ENCODE results near the gene PRKCE. TPM values are rescaled to one million over a fixed set of nuclear protein-coding genes. Genes with fewer than 3 reads are reported as not detected.

The PRKCE gene
- total RNA-seq, 1 experiment from 2014 or later, result 14.8 TPM

- no peaks in the 10 kb centered on the region for H3K9me3 ChIP-seq (ENCODE audit: control insufficient read depth in 1 of 2, insufficient read depth in 1 of 2, low read depth in 1 of 2, low read length in 2 of 2)
- peaks cover 0 to 8% of the 10 kb centered on the region in 2 experiments; a peak in 1 of 4 replicates for H3K4me1 ChIP-seq (ENCODE audit: control insufficient read depth in 1 of 2, insufficient read depth in 2 of 2, low read length in 2 of 2)
- ChIA-PET CTCF (no interaction called here), RAD21 (ENCODE audit: low non-redundant PET in 1 of 2, low total read pairs in 2 of 2, uncharacterized antibody in 2 of 2, unreplicated experiment in 2 of 2) (no interaction called here), POLR2A (no interaction called here)
- no TSS peak for BruUV-seq (replicated peaks)
- ATAC-seq (no peak), DNase-seq (ENCODE audit: low read depth, low spot score) (no peak)
- H2AFZ ChIP-seq (ENCODE audit: low read depth, low read length, poor library complexity, severe bottlenecking), result no peak overlapping the region
- H3K4me2 ChIP-seq (ENCODE audit: low read length), result no peak overlapping the region
- no peaks in the 10 kb centered on the region for H3K79me2 ChIP-seq (ENCODE audit: insufficient read depth, low read length)
- H3K36me3 ChIP-seq (ENCODE audit: control insufficient read depth in 1 of 2, insufficient read depth in 2 of 2, low read length in 2 of 2), result no peaks in the 10 kb centered on the region
- H4K20me1 ChIP-seq (ENCODE audit: insufficient read depth), result no peaks in the 10 kb centered on the region
- no peak for TF ChIP-seq YY1 (IDR thresholded peaks at IDR 0.05; ENCODE audit: extremely low read depth, insufficient replicate concordance, low read depth, low read length)
- no peak for TF ChIP-seq FOSL1 (IDR thresholded peaks at IDR 0.05; ENCODE audit: low read depth)
- no peak for TF ChIP-seq SP1 (IDR thresholded peaks at IDR 0.05; ENCODE audit: low read depth)
- no peak for TF ChIP-seq SIN3A (IDR thresholded peaks at IDR 0.05; ENCODE audit: low read depth)
- no peak for TF ChIP-seq ATF3 (IDR thresholded peaks at IDR 0.05)
- TF ChIP-seq TCF7L2 (IDR thresholded peaks at IDR 0.05; ENCODE audit: borderline replicate concordance, extremely low read depth, insufficient read depth, insufficient read length), result no peak
- TF ChIP-seq MAX (IDR thresholded peaks at IDR 0.05), result no peak
- no peak for TF ChIP-seq SRF (IDR thresholded peaks at IDR 0.05; ENCODE audit: low read depth)
- no peak for TF ChIP-seq CBX3 (IDR thresholded peaks at IDR 0.05; ENCODE audit: low read depth)
- TF ChIP-seq CEBPB (IDR thresholded peaks at IDR 0.05; ENCODE audit: low read depth), result no peak
- TF ChIP-seq CTCF (IDR thresholded peaks at IDR 0.05 in 2 of 3, conservative IDR thresholded peaks at IDR 0.05 in 1 of 3; ENCODE audit: borderline replicate concordance in 1 of 3, insufficient read depth in 1 of 3, low read depth in 2 of 3, low read length in 2 of 3), result no peak
- TF ChIP-seq JUND (IDR thresholded peaks at IDR 0.05), result no peak
- no peak for TF ChIP-seq POLR2AphosphoS5 (IDR thresholded peaks at IDR 0.05; ENCODE audit: low read depth, low read length)
- no peak for TF ChIP-seq EGR1 (IDR thresholded peaks at IDR 0.05; ENCODE audit: low read depth)
- no peak for TF ChIP-seq EZH2 (IDR thresholded peaks at IDR 0.05)
- H3K9ac ChIP-seq (ENCODE audit: low read length), result no peak overlapping the region
- H3K27me3 ChIP-seq (ENCODE audit: insufficient read depth, low read length), result no peaks in the 10 kb centered on the region
- H3K4me3 ChIP-seq (replicated peaks in 1 of 2; ENCODE audit: low read depth in 1 of 2, low read length in 2 of 2), result no peak overlapping the region
- intact Hi-C loops (cut with micrococcal nuclease), result loop anchor here (2.0 kb wide), 1 partner anchor 879 kb away; no protein-coding TSS in a partner anchor
- no peaks in the 10 kb centered on the region for H3K9me2 ChIP-seq (ENCODE audit: insufficient read depth)
- no peak overlapping the region for H3K27ac ChIP-seq (ENCODE audit: low read depth, low read length)
Observed at GRCh38 chr2:46009772-46010171, 358.3 kb downstream of the PRKCE start.
